Measurements from ENCODE around the gene GRIP1.

- no peak for TF ChIP-seq POLR2AphosphoS5 (IDR thresholded peaks at IDR 0.05; ENCODE audit: low read depth)
- no peak for TF ChIP-seq CTCF (IDR thresholded peaks at IDR 0.05; ENCODE audit: insufficient read depth, low read length)
- no peak for TF ChIP-seq GABPA (IDR thresholded peaks at IDR 0.05; ENCODE audit: low read depth)
- no peak for TF ChIP-seq REST (IDR thresholded peaks at IDR 0.05; ENCODE audit: insufficient replicate concordance, low read depth)
- no peak for TF ChIP-seq SPI1 (IDR thresholded peaks at IDR 0.05; ENCODE audit: borderline replicate concordance, low read depth)
Measured at GRCh38 chr12:66653796-66654195, 25.1 kb downstream of the GRIP1 start.
